Spleen (tissue), 7 donors: Measurements from ENCODE around the gene CLASP1.

Experiments used
- CTCF ChIP-seq, 11 experiments: fragments of 200-600 bp in 7 of 11; fragments of 450-650 bp in 4 of 11; sonication (generic) in 4 of 11; IDR thresholded peaks in 8 of 11; conservative IDR thresholded peaks in 3 of 11; 1 replicate in 7 of 11; 2 replicates in 4 of 11; pipeline versions ENCODE4 v1.4.0 to v1.8.0; 2016 to 2021; ENCODE audit warnings: antibody characterized with exemption in 11 of 11, inconsistent platforms in 4 of 11, mild to moderate bottlenecking in 1 of 11
- POLR2A ChIP-seq, 3 donors: fragments of 450-650 bp; IDR thresholded peaks; one replicate each; pipeline ENCODE4 v1.5.1; 2017; ENCODE audit warnings: antibody characterized with exemption in 3 of 3, mild to moderate bottlenecking in 1 of 3
- donor health status: DM: no; HTN: no; CAD: no; lungs with moderate emphysema.
- donor health status: DM: no; HTN: no; CAD: no.
- donor health status: DM: no; HTN: no; CAD: no.

GRCh38 chr2:121689356-121689755, 40.1 kb upstream of the CLASP1 start:
- TF ChIP-seq CTCF (IDR thresholded peaks at IDR 0.05 in 8 of 11, conservative IDR thresholded peaks at IDR 0.05 in 3 of 11) (no peak), POLR2A (IDR thresholded peaks at IDR 0.05) (no peak)
